Muscle of arm (tissue), 12 donors: Measurements from ENCODE around the gene SLC35E2B. TPM values are rescaled to one million over a fixed set of nuclear protein-coding genes. Genes with fewer than 3 reads are reported as not detected.

Experiments
- DNase-seq: peaks from one replicate; pipeline ENCODE4 v3.0.0-alpha.2; 2013
- polyA plus RNA-seq, 12 donors: library from polyadenylated mRNA; unstranded; fragments of 120-200 nt; gene quantifications; one replicate each; pipeline ENCODE4 v1.2.1, GENCODE V29; 2013; ENCODE audit not compliant: insufficient read length in 12 of 12

Gene SLC35E2B
- polyA plus RNA-seq, 12 donors, result 31.9 to 69.2 (median 40.9) TPM; not detected in 1

GRCh38 chr1:1614954-1615255 lies 77.7 kb downstream of the SLC35E2B start:
- no peak for DNase-seq

- DNase-seq, result no peak
These were observed 78.2 kb downstream of the SLC35E2B start for GRCh38 chr1:1614204-1614953.

GRCh38 chr1:1613509-1614082 lies 79.0 kb downstream of the SLC35E2B start:
- no peak for DNase-seq

- no peak for DNase-seq
These were observed 80.5 kb downstream of the SLC35E2B start for GRCh38 chr1:1612104-1612400.

GRCh38 chr1:1610796-1611195 lies 81.8 kb downstream of the SLC35E2B start:
- DNase-seq, result no peak

GRCh38 chr1:1609822-1610485 lies 82.6 kb downstream of the SLC35E2B start:
- DNase-seq, result no peak

Other genes starting within 250 kb of the SLC35E2B start
- 1 to 10 TPM in 1 of 12 donors, under 1 TPM in 9, not detected in 2; 0.33 to 2.8 (median 0.64) TPM for gene ATAD3C, start 243.1 kb downstream of the SLC35E2B start, polyA plus RNA-seq
- 10 to 100 TPM in 7 of 12 donors, 1 to 10 TPM in 4, not detected in 1; 5.7 to 50.0 (median 10.4) TPM for gene ATAD3B, start 221.0 kb downstream of the SLC35E2B start, polyA plus RNA-seq
- gene ATAD3A, start 180.6 kb downstream of the SLC35E2B start, polyA plus RNA-seq, result 10 to 100 TPM in 10 of 12 donors, 1 to 10 TPM in 1, not detected in 1; 8.6 to 27.8 (median 13.4) TPM
- gene TMEM240, start 152.2 kb downstream of the SLC35E2B start, polyA plus RNA-seq, result 1 to 10 TPM in 10 of 12 donors, not detected in 2; 1.9 to 6.5 (median 3.5) TPM
- 10 to 100 TPM in 11 of 12 donors, not detected in 1; 61.6 to 98.6 (median 86.4) TPM for gene SSU72, start 117.9 kb downstream of the SLC35E2B start, polyA plus RNA-seq
- gene FNDC10, start 92.7 kb downstream of the SLC35E2B start, polyA plus RNA-seq, result 10 to 100 TPM in 1 of 12 donors, 1 to 10 TPM in 8, under 1 TPM in 2, not detected in 1; 0.88 to 10.3 (median 2.1) TPM
- gene MIB2, start 77.3 kb downstream of the SLC35E2B start, polyA plus RNA-seq, result 100 to 1,000 TPM in 1 of 12 donors, 10 to 100 TPM in 10, not detected in 1; 34.1 to 109 (median 52.5) TPM
- gene MMP23B, start 60.6 kb downstream of the SLC35E2B start, polyA plus RNA-seq, result 10 to 100 TPM in 11 of 12 donors, not detected in 1; 19.0 to 63.0 (median 25.5) TPM
- gene CDK11B, start 33.8 kb downstream of the SLC35E2B start, polyA plus RNA-seq, result 10 to 100 TPM in 11 of 12 donors, not detected in 1; 28.3 to 46.3 (median 31.2) TPM
- 10 to 100 TPM in 11 of 12 donors, not detected in 1; 14.3 to 49.2 (median 21.1) TPM for gene CDK11A, start 31.6 kb upstream of the SLC35E2B start, polyA plus RNA-seq
- gene NADK, start 85.7 kb upstream of the SLC35E2B start, polyA plus RNA-seq, result 10 to 100 TPM in 11 of 12 donors, not detected in 1; 22.7 to 55.6 (median 30.3) TPM
- 100 to 1,000 TPM; 158 to 259 (median 178) TPM for gene GNB1, start 198.3 kb upstream of the SLC35E2B start, polyA plus RNA-seq
- 100 to 1,000 TPM in 9 of 12 donors, 10 to 100 TPM in 2, not detected in 1; 64.0 to 380 (median 219) TPM for gene CALML6, start 222.5 kb upstream of the SLC35E2B start, polyA plus RNA-seq
- gene TMEM52, start 226.5 kb upstream of the SLC35E2B start, polyA plus RNA-seq, result 100 to 1,000 TPM in 2 of 12 donors, 10 to 100 TPM in 9, not detected in 1; 28.5 to 139 (median 76.2) TPM